AG04450 (cell line): ENCODE measurements around the gene SS18L1. TPM values are rescaled to one million over a fixed set of nuclear protein-coding genes. Genes with fewer than 3 reads are reported as not detected.

Experiments used
- CTCF ChIA-PET: fragments of 300-600, 350-600 bp; formaldehyde crosslinking; extraction: SDS; loops from one replicate; lab custom pipeline; 2022; ENCODE audit warnings: antibody characterized with exemption, inconsistent platforms; lab: Charles Lee
- POLR2A ChIA-PET: fragments of 350-600 bp; formaldehyde crosslinking; extraction: SDS; loops from one replicate; lab custom pipeline; 2021; ENCODE audit warnings: antibody characterized with exemption, inconsistent platforms; lab: Yijun Ruan, JAX
- DNase-seq: peaks from one replicate; pipeline ENCODE4 v3.0.0-alpha.2; 2011; ENCODE audit warnings: low read depth, low spot score
- H3K27ac ChIP-seq: one replicate; pipeline ENCODE4 v1.5.1; 2012; ENCODE audit warnings: low read depth, low read length, control low read depth
- H3K27me3 ChIP-seq: one replicate; pipeline ENCODE4 v1.6.0; 2012; ENCODE audit warnings: low read length; ENCODE audit not compliant: control insufficient read depth, insufficient read depth
- H3K4me3 ChIP-seq: 2 replicates; pipeline ENCODE4 v1.5.1; 2011; ENCODE audit warnings: mild to moderate bottlenecking, low read depth, low read length, control low read depth
- H3K9me3 ChIP-seq: 2 replicates; pipeline ENCODE4 v1.5.1; 2012; ENCODE audit warnings: low read length; ENCODE audit not compliant: control insufficient read depth, insufficient read depth
- CTCF ChIP-seq: IDR thresholded peaks from 2 replicates; pipeline ENCODE4 v1.5.1; 2011; ENCODE audit warnings: low read depth, low read length, control low read depth, inconsistent platforms
- polyA plus RNA-seq: library from polyadenylated mRNA; depleted of rRNA; stranded (reverse); fragments of >200 nt; gene quantifications from 2 replicates; pipeline ENCODE4 v1.2.3, GENCODE V29; 2011

The SS18L1 gene
- polyA plus RNA-seq, 1 experiment: 6.8 TPM

GRCh38 chr20:62182469-62183425 is 39.2 kb downstream of the SS18L1 start, which contains the start of gene MTG2:
Gene MTG2, plus strand, starts transcription at chr20:62183028. Its CDS starts 10,393 bp downstream, at chr20:62193421.
- peak; percentile 82 for DNase-seq
- no peaks in the 10 kb centered on the region for H3K27me3 ChIP-seq
- peak within 1 kb of the TSS; percentile 66 for H3K4me3 ChIP-seq
- POLR2A ChIA-PET: no interaction called here
- no peak for TF ChIP-seq CTCF
- no peaks in the 10 kb centered on the region; the same call in 1 of the 2 replicates for H3K9me3 ChIP-seq
- CTCF ChIA-PET: interaction anchor here (0.5 to 1.0 kb wide), 2 partner anchors 172 to 1789 kb away, joined by 3 to 4 read pairs; no protein-coding TSS in a partner anchor
- peak within 1 kb of the TSS; percentile 75 for H3K27ac ChIP-seq

- TF ChIP-seq CTCF: no peak
- H3K9me3 ChIP-seq: no peaks in the 10 kb centered on the region; the same call in 1 of the 2 replicates
- H3K27ac ChIP-seq: peak overlapping the region; percentile 66
- POLR2A ChIA-PET: no interaction called here
- CTCF ChIA-PET: interaction anchor here (1.0 kb wide), 1 partner anchor 173 kb away, joined by 4 read pairs; no protein-coding TSS in a partner anchor
- H3K27me3 ChIP-seq: no peaks in the 10 kb centered on the region
- H3K4me3 ChIP-seq: peak overlapping the region; percentile 66
- DNase-seq: no peak
These were observed 40.0 kb downstream of the SS18L1 start for GRCh38 chr20:62183426-62184142.

GRCh38 chr20:62186096-62186426 is 42.5 kb downstream of the SS18L1 start:
- ChIA-PET POLR2A (no interaction called here), CTCF (no interaction called here)
- H3K27me3 ChIP-seq: no peaks in the 10 kb centered on the region
- no peak for TF ChIP-seq CTCF
- no peaks in the 10 kb centered on the region; the same call in 1 of the 2 replicates for H3K9me3 ChIP-seq
- no peak overlapping the region for H3K4me3 ChIP-seq
- no peak for DNase-seq
- no peak overlapping the region for H3K27ac ChIP-seq

GRCh38 chr20:62186887-62187866 is 43.6 kb downstream of the SS18L1 start:
- TF ChIP-seq CTCF: no peak
- H3K4me3 ChIP-seq: no peak overlapping the region
- no peaks in the 10 kb centered on the region for H3K27me3 ChIP-seq
- POLR2A ChIA-PET: no interaction called here
- DNase-seq: no peak
- no peaks in the 10 kb centered on the region; the same call in 1 of the 2 replicates for H3K9me3 ChIP-seq
- CTCF ChIA-PET: interaction anchor here (1.7 kb wide), 1 partner anchor 31 kb away, joined by 6 read pairs; no protein-coding TSS in a partner anchor
- H3K27ac ChIP-seq: no peak overlapping the region
